DMS153 (cell line): ENCODE data around the gene AK5.

Experiments
- DNase-seq: peaks from one replicate; lab custom pipeline; 2025; lab: John Stamatoyannopoulos, UW

Gene AK5

GRCh38 chr1:77543822-77544448, 262.1 kb downstream of the AK5 start:
- no peak for DNase-seq

- no peak for DNase-seq
Observed at GRCh38 chr1:77544845-77545244, 263.0 kb downstream of the AK5 start.

GRCh38 chr1:77545970-77546369, 264.2 kb downstream of the AK5 start:
- DNase-seq = no peak

GRCh38 chr1:77546890-77547289, 265.1 kb downstream of the AK5 start:
- no peak for DNase-seq

GRCh38 chr1:77548285-77548684, 266.5 kb downstream of the AK5 start:
- no peak for DNase-seq

- DNase-seq = no peak
Observed at GRCh38 chr1:77550135-77550534, 268.3 kb downstream of the AK5 start.

- no peak for DNase-seq
Observed at GRCh38 chr1:77552626-77553025, 270.8 kb downstream of the AK5 start.

- no peak for DNase-seq
Observed at GRCh38 chr1:77553568-77554291, 271.9 kb downstream of the AK5 start.

GRCh38 chr1:77556045-77556444, 274.2 kb downstream of the AK5 start:
- DNase-seq = no peak

- DNase-seq = no peak
Observed at GRCh38 chr1:77557053-77557452, 275.2 kb downstream of the AK5 start.

GRCh38 chr1:77558591-77559164, 276.9 kb downstream of the AK5 start:
- DNase-seq = no peak

- no peak for DNase-seq
Observed at GRCh38 chr1:77560741-77561140, 278.9 kb downstream of the AK5 start.

- no peak for DNase-seq
Observed at GRCh38 chr1:77562596-77563150, 280.9 kb downstream of the AK5 start.

GRCh38 chr1:77565321-77565720, 283.5 kb downstream of the AK5 start:
- DNase-seq = no peak

GRCh38 chr1:77571642-77572041, 289.8 kb downstream of the AK5 start:
- DNase-seq = no peak

- DNase-seq = no peak
Observed at GRCh38 chr1:77579547-77579946, 297.7 kb downstream of the AK5 start.

GRCh38 chr1:77582905-77583304, 301.1 kb downstream of the AK5 start:
- DNase-seq = no peak

GRCh38 chr1:77583483-77583882, 301.7 kb downstream of the AK5 start:
- DNase-seq = no peak

GRCh38 chr1:77584884-77585283, 303.1 kb downstream of the AK5 start:
- DNase-seq = no peak

GRCh38 chr1:77585610-77586314, 303.9 kb downstream of the AK5 start:
- DNase-seq = no peak

GRCh38 chr1:77589231-77589630, 307.4 kb downstream of the AK5 start:
- DNase-seq = no peak

GRCh38 chr1:77590651-77591050, 308.8 kb downstream of the AK5 start:
- no peak for DNase-seq

- DNase-seq = no peak
Observed at GRCh38 chr1:77592906-77593305, 311.1 kb downstream of the AK5 start.
